Measurements from ENCODE around the gene NEDD9.

The NEDD9 gene

DNA sequence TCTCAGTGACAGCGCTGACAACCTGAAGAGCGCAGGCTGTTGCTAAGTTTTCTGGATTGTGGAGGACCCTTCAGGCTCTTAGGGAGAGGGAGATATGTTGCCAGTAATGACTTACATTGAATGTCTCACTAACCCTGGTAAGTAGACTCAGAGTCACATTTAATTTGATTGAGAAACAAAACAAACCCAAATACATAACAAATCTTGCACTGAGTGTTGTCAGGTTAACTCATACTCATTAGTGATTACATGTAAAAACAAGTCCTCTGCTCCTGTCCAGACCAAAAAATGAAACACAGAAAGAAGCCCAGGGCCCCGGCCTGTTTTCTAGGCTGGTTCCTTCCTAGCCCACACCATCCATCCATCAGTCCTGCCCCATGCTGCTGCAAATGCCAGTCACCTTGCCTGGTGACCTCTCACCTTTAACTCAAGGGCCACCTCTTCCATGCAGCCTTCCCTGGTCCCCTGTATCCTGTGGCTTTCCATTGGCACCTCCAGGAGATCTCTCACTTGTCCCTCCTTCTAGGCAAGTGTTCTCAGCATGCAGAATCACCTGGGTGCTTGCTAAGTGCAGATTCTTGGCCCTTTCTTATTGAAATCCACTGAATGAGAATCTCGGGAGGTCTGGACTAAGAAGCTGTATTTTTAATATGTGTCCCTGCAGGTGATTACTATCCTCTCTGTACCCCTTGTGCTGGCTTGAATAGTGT, 86.2 kb downstream of the NEDD9 start:
- no peak for ATAC-seq
- TF ChIP-seq ISL1 (CRISPR knock-in tag; IDR thresholded peaks at IDR 0.05) (no peak), GLIS3 (CRISPR knock-in tag; IDR thresholded peaks at IDR 0.05) (no peak), ZFP3 (CRISPR knock-in tag; IDR thresholded peaks at IDR 0.05) (no peak), ESRRG (CRISPR knock-in tag; IDR thresholded peaks at IDR 0.05) (no peak), ZNF70 (CRISPR knock-in tag; IDR thresholded peaks at IDR 0.05) (no peak), SNAI2 (CRISPR knock-in tag; IDR thresholded peaks at IDR 0.05) (no peak), ARNTL (CRISPR knock-in tag; IDR thresholded peaks at IDR 0.05; ENCODE audit: borderline replicate concordance, low read depth) (no peak), TCF4 (CRISPR knock-in tag; IDR thresholded peaks at IDR 0.05; ENCODE audit: borderline replicate concordance) (no peak), RARB (CRISPR knock-in tag; IDR thresholded peaks at IDR 0.05) (no peak)
- TF ChIP-seq, protein P1, sequence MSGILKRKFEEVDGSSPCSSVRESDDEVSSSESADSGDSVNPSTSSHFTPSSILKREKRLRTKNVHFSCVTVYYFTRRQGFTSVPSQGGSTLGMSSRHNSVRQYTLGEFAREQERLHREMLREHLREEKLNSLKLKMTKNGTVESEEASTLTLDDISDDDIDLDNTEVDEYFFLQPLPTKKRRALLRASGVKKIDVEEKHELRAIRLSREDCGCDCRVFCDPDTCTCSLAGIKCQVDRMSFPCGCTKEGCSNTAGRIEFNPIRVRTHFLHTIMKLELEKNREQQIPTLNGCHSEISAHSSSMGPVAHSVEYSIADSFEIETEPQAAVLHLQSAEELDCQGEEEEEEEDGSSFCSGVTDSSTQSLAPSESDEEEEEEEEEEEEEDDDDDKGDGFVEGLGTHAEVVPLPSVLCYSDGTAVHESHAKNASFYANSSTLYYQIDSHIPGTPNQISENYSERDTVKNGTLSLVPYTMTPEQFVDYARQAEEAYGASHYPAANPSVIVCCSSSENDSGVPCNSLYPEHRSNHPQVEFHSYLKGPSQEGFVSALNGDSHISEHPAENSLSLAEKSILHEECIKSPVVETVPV (CRISPR knock-in tag; IDR thresholded peaks at IDR 0.05) = no peak

DNA sequence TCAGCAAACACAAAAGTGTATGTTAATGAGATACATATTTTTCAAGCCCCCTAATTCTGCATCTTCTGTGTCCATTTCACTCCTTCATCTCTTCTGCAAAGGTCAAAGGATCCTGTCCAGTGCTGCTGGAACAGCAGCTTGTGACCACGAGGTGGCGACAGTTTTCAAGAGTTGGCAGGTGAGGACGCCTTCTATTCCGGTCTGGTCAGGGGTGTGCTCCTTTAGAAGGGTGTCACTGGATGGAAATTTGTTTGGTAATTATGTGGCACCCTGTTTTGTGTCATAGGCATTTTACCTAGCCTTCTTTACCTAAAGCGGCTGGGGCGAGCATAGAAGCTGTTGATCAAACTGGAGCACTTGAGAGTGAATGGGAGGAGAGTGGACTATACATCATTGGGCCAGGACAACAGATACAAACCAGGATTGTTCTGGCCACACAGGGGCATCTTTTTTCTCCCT, 88.0 kb downstream of the NEDD9 start:
- peak; percentile 96 for ATAC-seq
- no peak for TF ChIP-seq TOX (CRISPR knock-in tag; IDR thresholded peaks at IDR 0.05; ENCODE audit: borderline replicate concordance)
- no peak for TF ChIP-seq TCF4 (CRISPR knock-in tag; IDR thresholded peaks at IDR 0.05; ENCODE audit: borderline replicate concordance)
- TF ChIP-seq SNAI2 (CRISPR knock-in tag; IDR thresholded peaks at IDR 0.05) = no peak
- no peak for TF ChIP-seq ZNF8 (CRISPR knock-in tag; IDR thresholded peaks at IDR 0.05)
- TF ChIP-seq ESRRG (CRISPR knock-in tag; IDR thresholded peaks at IDR 0.05) = no peak
- TF ChIP-seq PPARA (CRISPR knock-in tag; IDR thresholded peaks at IDR 0.05; ENCODE audit: borderline replicate concordance) = no peak
- no peak for TF ChIP-seq BACH2 (CRISPR knock-in tag; IDR thresholded peaks at IDR 0.05; ENCODE audit: borderline replicate concordance)
- TF ChIP-seq, protein P2, sequence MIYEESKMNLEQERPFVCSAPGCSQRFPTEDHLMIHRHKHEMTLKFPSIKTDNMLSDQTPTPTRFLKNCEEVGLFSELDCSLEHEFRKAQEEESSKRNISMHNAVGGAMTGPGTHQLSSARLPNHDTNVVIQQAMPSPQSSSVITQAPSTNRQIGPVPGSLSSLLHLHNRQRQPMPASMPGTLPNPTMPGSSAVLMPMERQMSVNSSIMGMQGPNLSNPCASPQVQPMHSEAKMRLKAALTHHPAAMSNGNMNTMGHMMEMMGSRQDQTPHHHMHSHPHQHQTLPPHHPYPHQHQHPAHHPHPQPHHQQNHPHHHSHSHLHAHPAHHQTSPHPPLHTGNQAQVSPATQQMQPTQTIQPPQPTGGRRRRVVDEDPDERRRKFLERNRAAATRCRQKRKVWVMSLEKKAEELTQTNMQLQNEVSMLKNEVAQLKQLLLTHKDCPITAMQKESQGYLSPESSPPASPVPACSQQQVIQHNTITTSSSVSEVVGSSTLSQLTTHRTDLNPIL (CRISPR knock-in tag; IDR thresholded peaks at IDR 0.05; ENCODE audit: low read depth) = no peak
- TF ChIP-seq GLIS3 (CRISPR knock-in tag; IDR thresholded peaks at IDR 0.05) = no peak
- TF ChIP-seq, protein P3, sequence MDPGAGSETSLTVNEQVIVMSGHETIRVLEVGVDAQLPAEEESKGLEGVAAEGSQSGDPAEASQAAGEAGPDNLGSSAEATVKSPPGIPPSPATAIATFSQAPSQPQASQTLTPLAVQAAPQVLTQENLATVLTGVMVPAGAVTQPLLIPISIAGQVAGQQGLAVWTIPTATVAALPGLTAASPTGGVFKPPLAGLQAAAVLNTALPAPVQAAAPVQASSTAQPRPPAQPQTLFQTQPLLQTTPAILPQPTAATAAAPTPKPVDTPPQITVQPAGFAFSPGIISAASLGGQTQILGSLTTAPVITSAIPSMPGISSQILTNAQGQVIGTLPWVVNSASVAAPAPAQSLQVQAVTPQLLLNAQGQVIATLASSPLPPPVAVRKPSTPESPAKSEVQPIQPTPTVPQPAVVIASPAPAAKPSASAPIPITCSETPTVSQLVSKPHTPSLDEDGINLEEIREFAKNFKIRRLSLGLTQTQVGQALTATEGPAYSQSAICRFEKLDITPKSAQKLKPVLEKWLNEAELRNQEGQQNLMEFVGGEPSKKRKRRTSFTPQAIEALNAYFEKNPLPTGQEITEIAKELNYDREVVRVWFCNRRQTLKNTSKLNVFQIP (CRISPR knock-in tag; IDR thresholded peaks at IDR 0.05; ENCODE audit: borderline replicate concordance, low read depth) = no peak
- TF ChIP-seq, protein P1 (CRISPR knock-in tag; IDR thresholded peaks at IDR 0.05) = no peak
- no peak for TF ChIP-seq ZNF565 (CRISPR knock-in tag; conservative IDR thresholded peaks at IDR 0.05; ENCODE audit: low read depth)
- TF ChIP-seq ARNTL (CRISPR knock-in tag; IDR thresholded peaks at IDR 0.05; ENCODE audit: borderline replicate concordance, low read depth) = no peak
- TF ChIP-seq, protein P4, sequence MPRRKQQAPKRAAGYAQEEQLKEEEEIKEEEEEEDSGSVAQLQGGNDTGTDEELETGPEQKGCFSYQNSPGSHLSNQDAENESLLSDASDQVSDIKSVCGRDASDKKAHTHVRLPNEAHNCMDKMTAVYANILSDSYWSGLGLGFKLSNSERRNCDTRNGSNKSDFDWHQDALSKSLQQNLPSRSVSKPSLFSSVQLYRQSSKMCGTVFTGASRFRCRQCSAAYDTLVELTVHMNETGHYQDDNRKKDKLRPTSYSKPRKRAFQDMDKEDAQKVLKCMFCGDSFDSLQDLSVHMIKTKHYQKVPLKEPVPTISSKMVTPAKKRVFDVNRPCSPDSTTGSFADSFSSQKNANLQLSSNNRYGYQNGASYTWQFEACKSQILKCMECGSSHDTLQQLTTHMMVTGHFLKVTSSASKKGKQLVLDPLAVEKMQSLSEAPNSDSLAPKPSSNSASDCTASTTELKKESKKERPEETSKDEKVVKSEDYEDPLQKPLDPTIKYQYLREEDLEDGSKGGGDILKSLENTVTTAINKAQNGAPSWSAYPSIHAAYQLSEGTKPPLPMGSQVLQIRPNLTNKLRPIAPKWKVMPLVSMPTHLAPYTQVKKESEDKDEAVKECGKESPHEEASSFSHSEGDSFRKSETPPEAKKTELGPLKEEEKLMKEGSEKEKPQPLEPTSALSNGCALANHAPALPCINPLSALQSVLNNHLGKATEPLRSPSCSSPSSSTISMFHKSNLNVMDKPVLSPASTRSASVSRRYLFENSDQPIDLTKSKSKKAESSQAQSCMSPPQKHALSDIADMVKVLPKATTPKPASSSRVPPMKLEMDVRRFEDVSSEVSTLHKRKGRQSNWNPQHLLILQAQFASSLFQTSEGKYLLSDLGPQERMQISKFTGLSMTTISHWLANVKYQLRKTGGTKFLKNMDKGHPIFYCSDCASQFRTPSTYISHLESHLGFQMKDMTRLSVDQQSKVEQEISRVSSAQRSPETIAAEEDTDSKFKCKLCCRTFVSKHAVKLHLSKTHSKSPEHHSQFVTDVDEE (CRISPR knock-in tag; IDR thresholded peaks at IDR 0.05) = no peak; the same call in 1 of the 2 replicates

Data from SK-N-SH treated with all-trans-retinoic acid at 6 μM for 48 hours (cell line).